Renal cortex interstitium (tissue), 15 donors: ENCODE results near the gene LRP3. TPM values are rescaled to one million over a fixed set of nuclear protein-coding genes. Genes with fewer than 3 reads are reported as not detected.
A peak's percentile ranks its signal among the peaks of the same experiment; 100 is the strongest.
"Not testable (repeated sequence)": the region's sequence is repeated elsewhere in the genome, so short reads cannot be mapped to it uniquely, and the experiment has no call there.

Source experiments
- DNase-seq, 11 donors: peaks; one replicate each; pipeline ENCODE4 v3.0.0-alpha.2; 2013; ENCODE audit warnings: low read depth in 9 of 11, low spot score in 4 of 11; ENCODE audit errors: extremely low read depth in 1 of 11
- long read RNA-seq, 16 experiments: transcript quantifications; one replicate each; lab custom pipeline, GENCODE V29; 2026
- polyA plus RNA-seq, 3 donors: library from polyadenylated mRNA; unstranded; fragments of 120-200 nt; gene quantifications; one replicate each; pipeline ENCODE4 v1.2.1, GENCODE V29; 2013; ENCODE audit not compliant: insufficient read length in 3 of 3

Gene LRP3, protein sequence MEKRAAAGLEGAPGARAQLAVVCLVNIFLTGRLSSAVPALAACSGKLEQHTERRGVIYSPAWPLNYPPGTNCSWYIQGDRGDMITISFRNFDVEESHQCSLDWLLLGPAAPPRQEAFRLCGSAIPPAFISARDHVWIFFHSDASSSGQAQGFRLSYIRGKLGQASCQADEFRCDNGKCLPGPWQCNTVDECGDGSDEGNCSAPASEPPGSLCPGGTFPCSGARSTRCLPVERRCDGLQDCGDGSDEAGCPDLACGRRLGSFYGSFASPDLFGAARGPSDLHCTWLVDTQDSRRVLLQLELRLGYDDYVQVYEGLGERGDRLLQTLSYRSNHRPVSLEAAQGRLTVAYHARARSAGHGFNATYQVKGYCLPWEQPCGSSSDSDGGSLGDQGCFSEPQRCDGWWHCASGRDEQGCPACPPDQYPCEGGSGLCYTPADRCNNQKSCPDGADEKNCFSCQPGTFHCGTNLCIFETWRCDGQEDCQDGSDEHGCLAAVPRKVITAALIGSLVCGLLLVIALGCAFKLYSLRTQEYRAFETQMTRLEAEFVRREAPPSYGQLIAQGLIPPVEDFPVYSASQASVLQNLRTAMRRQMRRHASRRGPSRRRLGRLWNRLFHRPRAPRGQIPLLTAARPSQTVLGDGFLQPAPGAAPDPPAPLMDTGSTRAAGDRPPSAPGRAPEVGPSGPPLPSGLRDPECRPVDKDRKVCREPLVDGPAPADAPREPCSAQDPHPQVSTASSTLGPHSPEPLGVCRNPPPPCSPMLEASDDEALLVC
- polyA plus RNA-seq = 10 to 100 TPM; 18.4 to 30.7 (median 26.4) TPM
- long read RNA-seq, donor 1, transcript LRP3-203 (3 exons, 3,278 nt) = minor isoform, 5 of 12 reads
- long read RNA-seq, donor 1, transcript LRP3-201 (7 exons, 3,807 nt) = major isoform, 7 of 12 reads
- long read RNA-seq, donor 1, partial matches to known transcripts = 0 of 12 reads
- long read RNA-seq, donor 1, other reads (novel, unspliced or antisense) = 0 of 12 reads
- long read RNA-seq, donor 2, transcript LRP3-203 (3 exons, 3,278 nt) = minor isoform, 7 of 26 reads
- long read RNA-seq, donor 2, transcript LRP3-201 (7 exons, 3,807 nt) = major isoform, 12 of 26 reads
- long read RNA-seq, donor 2, partial matches to known transcripts = 6 of 26 reads
- long read RNA-seq, donor 2, other reads (novel, unspliced or antisense) = 0 of 26 reads
- long read RNA-seq, donor 3, transcript LRP3-201 (7 exons, 3,807 nt) = major isoform, 20 of 31 reads
- long read RNA-seq, donor 3, transcript LRP3-203 (3 exons, 3,278 nt) = minor isoform, 11 of 31 reads
- long read RNA-seq, donor 3, partial matches to known transcripts = 0 of 31 reads
- long read RNA-seq, donor 3, other reads (novel, unspliced or antisense) = 0 of 31 reads
- long read RNA-seq, donor 4, transcript LRP3-201 (7 exons, 3,807 nt) = major isoform, 7 of 9 reads
- long read RNA-seq, donor 4, partial matches to known transcripts = 0 of 9 reads
- long read RNA-seq, donor 4, other reads (novel, unspliced or antisense) = 0 of 9 reads
- long read RNA-seq, donor 5, transcript LRP3-203 (3 exons, 3,278 nt) = major isoform, 13 of 26 reads
- long read RNA-seq, donor 5, transcript LRP3-201 (7 exons, 3,807 nt) = major isoform, 13 of 26 reads
- long read RNA-seq, donor 5, partial matches to known transcripts = 0 of 26 reads
- long read RNA-seq, donor 5, other reads (novel, unspliced or antisense) = 0 of 26 reads
- long read RNA-seq, donor 6, transcript LRP3-203 (3 exons, 3,278 nt) = major isoform, 9 of 18 reads
- long read RNA-seq, donor 6, transcript LRP3-201 (7 exons, 3,807 nt) = major isoform, 9 of 18 reads
- long read RNA-seq, donor 6, partial matches to known transcripts = 0 of 18 reads
- long read RNA-seq, donor 6, other reads (novel, unspliced or antisense) = 0 of 18 reads
- long read RNA-seq, donor 7, transcript LRP3-203 (3 exons, 3,278 nt) = major isoform, 6 of 11 reads
- long read RNA-seq, donor 7, transcript LRP3-201 (7 exons, 3,807 nt) = minor isoform, 5 of 11 reads
- long read RNA-seq, donor 7, partial matches to known transcripts = 0 of 11 reads
- long read RNA-seq, donor 7, other reads (novel, unspliced or antisense) = 0 of 11 reads
- long read RNA-seq, donor 8, transcript LRP3-201 (7 exons, 3,807 nt) = major isoform, 17 of 26 reads
- long read RNA-seq, donor 8, partial matches to known transcripts = 5 of 26 reads
- long read RNA-seq, donor 8, other reads (novel, unspliced or antisense) = 0 of 26 reads
- long read RNA-seq, donor 9, transcript LRP3-203 (3 exons, 3,278 nt) = minor isoform, 8 of 20 reads
- long read RNA-seq, donor 9, transcript LRP3-201 (7 exons, 3,807 nt) = major isoform, 12 of 20 reads
- long read RNA-seq, donor 9, partial matches to known transcripts = 0 of 20 reads
- long read RNA-seq, donor 9, other reads (novel, unspliced or antisense) = 0 of 20 reads
- long read RNA-seq, donor 10, transcript LRP3-201 (7 exons, 3,807 nt) = minor isoform, 7 of 15 reads
- long read RNA-seq, donor 10, transcript LRP3-203 (3 exons, 3,278 nt) = major isoform, 8 of 15 reads
- long read RNA-seq, donor 10, partial matches to known transcripts = 0 of 15 reads
- long read RNA-seq, donor 10, other reads (novel, unspliced or antisense) = 0 of 15 reads
- long read RNA-seq, donor 11, transcript LRP3-201 (7 exons, 3,807 nt) = major isoform, 9 of 12 reads
- long read RNA-seq, donor 11, partial matches to known transcripts = 0 of 12 reads
- long read RNA-seq, donor 11, other reads (novel, unspliced or antisense) = 0 of 12 reads
- long read RNA-seq, donor 12, transcript LRP3-201 (7 exons, 3,807 nt) = major isoform, 7 of 8 reads
- long read RNA-seq, donor 12, partial matches to known transcripts = 0 of 8 reads
- long read RNA-seq, donor 12, other reads (novel, unspliced or antisense) = 0 of 8 reads
- long read RNA-seq, donor 13, transcript LRP3-203 (3 exons, 3,278 nt) = minor isoform, 6 of 39 reads
- long read RNA-seq, donor 13, transcript LRP3-201 (7 exons, 3,807 nt) = major isoform, 28 of 39 reads
- long read RNA-seq, donor 13, partial matches to known transcripts = 5 of 39 reads
- long read RNA-seq, donor 13, other reads (novel, unspliced or antisense) = 0 of 39 reads
- long read RNA-seq, donor 14, transcript LRP3-201 (7 exons, 3,807 nt) = major isoform, 17 of 19 reads
- long read RNA-seq, donor 14, partial matches to known transcripts = 0 of 19 reads
- long read RNA-seq, donor 14, other reads (novel, unspliced or antisense) = 0 of 19 reads
- long read RNA-seq, donor 15, transcript LRP3-201 (7 exons, 3,807 nt) = major isoform, 6 of 8 reads
- long read RNA-seq, donor 15, partial matches to known transcripts = 0 of 8 reads
- long read RNA-seq, donor 15, other reads (novel, unspliced or antisense) = 0 of 8 reads
- long read RNA-seq, donor 16, transcript LRP3-201 (7 exons, 3,807 nt) = major isoform, 24 of 36 reads
- long read RNA-seq, donor 16, transcript LRP3-203 (3 exons, 3,278 nt) = minor isoform, 12 of 36 reads
- long read RNA-seq, donor 16, partial matches to known transcripts = 0 of 36 reads
- long read RNA-seq, donor 16, other reads (novel, unspliced or antisense) = 0 of 36 reads

GRCh38 chr19:33193865-33194362 is at the start of gene LRP3:
LRP3 (plus strand) TSS chr19:33194330; CDS start chr19:33194786, 456 bp downstream.
- peak in 4 of 11 donors; percentile 46 to 64 (median 56) for DNase-seq

- no peak for DNase-seq
Observed at GRCh38 chr19:33146209-33146608, 47.9 kb upstream of the LRP3 start.

DNA sequence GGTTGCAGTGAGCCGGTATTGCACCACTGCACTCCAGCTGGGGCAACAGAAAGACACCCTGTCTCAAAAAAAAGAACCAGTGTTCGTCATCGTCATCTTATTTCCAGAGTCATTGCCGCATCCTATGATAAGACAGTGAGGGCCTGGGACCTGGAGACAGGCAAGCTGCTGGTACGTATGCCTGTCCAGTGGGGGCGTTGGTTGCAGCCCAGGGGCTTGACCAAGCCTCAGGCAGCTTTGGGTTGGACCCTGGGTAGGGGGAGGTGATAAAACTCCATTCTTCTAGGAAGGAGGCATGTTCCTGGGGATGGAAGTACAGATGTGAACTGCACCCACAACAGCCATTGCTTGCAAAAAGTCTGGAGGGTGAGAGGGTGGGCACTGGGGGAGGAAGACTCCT is 46.6 kb upstream of the LRP3 start:
- no peak for DNase-seq

DNA sequence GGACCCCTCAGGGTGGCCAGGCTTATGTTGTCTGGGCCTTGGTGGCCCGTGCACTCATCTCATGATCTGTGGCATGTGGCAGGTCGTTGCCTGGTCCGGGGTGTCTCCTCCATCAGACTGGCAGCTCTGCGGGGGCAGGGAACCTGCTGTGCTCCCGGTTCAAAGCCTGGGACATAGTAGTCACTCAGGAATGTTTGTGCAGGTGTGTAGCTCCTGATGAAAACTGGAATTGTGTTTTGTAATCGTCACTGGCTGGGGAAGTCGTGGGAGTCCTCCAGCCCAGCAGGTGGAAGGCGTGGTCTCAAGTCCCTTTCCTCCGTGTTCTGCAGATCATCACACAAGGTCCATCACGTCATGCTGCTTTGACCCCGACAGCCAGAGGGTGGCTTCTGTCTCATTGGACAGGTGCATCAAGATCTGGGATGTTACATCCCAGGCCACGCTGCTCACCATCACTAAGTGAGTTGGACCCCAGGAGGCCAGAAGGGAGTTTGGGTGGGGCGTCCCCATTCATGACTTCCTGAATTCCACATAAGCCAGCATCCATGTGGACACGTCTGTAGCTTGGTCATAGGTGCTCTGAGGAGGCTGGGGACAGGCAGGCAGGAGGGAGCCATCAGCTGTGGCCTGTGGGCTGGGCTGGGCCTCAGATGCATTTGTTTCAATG is 43.1 kb upstream of the LRP3 start:
- DNase-seq = no peak

GRCh38 chr19:33152176-33152575 is 42.0 kb upstream of the LRP3 start:
- no peak for DNase-seq

GRCh38 chr19:33152625-33153024 is 41.5 kb upstream of the LRP3 start:
- DNase-seq = not testable (repeated sequence)

DNA sequence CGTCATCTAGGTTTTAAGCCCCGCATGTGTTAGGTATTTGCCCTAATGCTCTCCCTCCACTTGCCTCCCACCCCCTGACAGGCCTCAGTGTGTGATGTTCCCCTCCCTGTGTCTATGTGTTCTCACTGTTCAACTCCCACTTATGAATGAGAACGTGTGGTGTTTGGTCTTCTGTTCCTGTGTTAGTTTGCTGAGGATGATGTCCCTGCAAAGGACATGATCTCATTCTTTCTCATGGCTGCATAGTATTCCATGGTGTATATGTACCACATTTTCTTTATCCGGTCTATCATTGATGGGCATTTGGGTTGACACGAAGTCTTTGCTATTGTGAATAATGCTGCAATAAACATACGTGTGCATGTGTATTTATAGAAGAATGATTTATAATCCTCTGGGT is 39.8 kb upstream of the LRP3 start:
- DNase-seq = not testable (repeated sequence)

GRCh38 chr19:33156334-33156733 is 37.8 kb upstream of the LRP3 start:
- no peak for DNase-seq

GRCh38 chr19:33157906-33158305 is 36.2 kb upstream of the LRP3 start:
- no peak for DNase-seq

GRCh38 chr19:33158365-33158764 is 35.8 kb upstream of the LRP3 start:
- DNase-seq = no peak

DNA sequence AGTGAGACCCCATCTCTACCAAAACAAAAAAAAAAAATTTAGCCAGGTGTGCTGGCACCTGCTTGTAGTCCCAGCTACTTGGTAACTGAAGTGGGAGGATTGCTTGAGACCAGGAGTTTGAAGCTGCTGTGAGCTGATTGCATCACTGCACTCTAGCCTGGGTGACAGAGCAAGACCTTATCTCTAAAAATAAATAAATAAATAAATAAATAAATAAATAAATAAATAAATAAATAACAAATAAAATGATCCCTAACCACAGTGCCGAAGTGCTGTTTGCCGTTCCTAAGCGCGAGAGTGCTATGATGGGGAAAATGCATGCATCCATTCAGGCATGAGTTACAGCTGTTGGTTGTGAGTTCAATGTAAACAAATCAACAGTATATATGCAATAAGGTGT is 35.0 kb upstream of the LRP3 start:
- no peak for DNase-seq

DNA sequence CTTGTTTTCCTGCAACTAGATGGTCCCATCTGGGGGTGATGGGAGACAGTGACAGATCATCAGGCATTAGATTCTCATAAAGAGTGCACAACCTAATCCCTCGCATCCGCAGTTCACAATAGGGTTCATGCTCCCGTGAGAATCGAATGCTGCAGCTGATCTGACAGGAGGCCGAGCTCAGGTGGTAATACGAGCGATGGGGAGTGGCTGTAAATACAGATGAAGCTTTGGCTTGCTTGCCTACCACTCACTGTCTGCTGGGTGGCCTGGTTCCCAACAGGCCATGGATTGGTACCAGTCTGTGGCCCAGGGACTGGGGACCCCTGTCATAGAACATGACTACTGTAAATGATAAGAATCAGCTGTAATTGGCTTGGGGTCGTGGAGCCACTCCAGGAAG is 34.2 kb upstream of the LRP3 start:
- DNase-seq = no peak

DNA sequence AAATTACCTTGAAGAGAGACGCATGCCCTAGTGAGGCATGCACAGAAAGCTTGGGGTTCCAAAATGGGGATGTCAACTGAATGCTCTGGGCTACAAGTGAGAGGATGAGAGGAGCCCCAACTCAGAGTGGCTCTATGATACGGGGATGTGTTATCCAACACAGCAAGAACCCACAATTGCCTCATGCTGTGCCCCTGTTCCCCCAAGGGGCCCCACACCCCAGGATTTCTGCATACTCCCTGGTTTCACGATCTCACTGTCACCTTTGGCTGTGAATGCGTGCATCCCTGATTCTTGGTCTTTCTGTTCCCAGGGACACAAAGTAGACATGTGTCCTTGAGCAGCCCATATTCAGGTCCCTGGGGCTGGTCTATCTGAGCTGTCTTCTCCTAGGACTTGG is 32.9 kb upstream of the LRP3 start:
- DNase-seq = no peak

DNA sequence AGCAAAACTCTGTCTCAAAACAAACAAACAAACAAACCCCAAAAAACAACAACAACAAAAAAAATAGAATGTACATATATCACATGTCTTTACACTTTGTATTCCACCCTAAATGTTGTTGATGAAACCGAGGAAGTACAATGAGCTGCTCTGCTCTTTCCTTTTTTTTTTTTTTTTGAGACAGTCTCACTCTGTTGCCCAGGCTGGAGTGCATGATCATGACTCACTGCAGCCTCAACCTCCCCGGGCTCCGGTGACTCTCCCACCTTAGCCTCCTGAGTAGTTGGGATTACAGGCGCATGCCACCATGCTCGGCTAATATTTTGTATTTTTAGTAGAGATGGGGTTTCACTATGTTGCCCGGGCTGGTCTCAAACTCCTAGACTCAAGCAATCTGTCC is 30.6 kb upstream of the LRP3 start:
- DNase-seq = no peak
